ENCODE results near the gene PLD1.
"Not testable (repeated sequence)": the region's sequence is repeated elsewhere in the genome, so short reads cannot be mapped to it uniquely, and the experiment has no call there.

Gene PLD1

DNA sequence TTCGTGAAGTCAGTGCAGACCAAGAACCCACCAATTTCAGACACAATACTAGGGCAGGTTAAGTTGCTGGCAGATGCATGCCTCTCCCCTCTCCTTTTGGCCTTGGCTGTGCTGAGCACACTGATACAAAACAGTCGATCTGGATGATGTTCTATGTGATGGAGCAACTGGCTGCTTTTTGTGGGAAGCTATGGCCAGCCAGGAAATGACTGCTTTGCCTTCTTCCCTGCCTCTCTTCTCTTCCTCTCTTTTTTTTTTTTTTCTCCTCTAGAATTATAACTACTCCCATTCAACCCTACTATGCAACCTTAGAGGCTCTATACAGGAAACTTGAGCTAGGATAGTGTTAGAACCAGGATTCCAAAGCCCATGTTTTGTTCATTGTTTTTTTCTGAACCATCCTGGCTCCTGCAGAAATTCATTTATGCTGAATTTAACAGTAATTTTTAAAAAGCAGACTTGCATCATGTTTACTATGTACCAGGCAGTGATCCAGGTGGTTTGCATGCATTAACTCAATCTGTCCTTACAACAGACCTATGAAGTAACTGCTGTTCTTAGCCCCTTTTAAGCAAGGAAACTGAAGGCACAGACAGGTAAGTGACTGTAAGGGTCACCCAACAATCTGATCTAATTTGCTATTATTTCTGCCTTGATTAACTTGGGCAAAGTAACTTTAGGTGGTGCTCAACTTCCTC lies 62.9 kb downstream of the PLD1 start:
- no peak for DNase-seq (ENCODE audit: low read depth in 1 of 2, low spot score in 1 of 2)

DNA sequence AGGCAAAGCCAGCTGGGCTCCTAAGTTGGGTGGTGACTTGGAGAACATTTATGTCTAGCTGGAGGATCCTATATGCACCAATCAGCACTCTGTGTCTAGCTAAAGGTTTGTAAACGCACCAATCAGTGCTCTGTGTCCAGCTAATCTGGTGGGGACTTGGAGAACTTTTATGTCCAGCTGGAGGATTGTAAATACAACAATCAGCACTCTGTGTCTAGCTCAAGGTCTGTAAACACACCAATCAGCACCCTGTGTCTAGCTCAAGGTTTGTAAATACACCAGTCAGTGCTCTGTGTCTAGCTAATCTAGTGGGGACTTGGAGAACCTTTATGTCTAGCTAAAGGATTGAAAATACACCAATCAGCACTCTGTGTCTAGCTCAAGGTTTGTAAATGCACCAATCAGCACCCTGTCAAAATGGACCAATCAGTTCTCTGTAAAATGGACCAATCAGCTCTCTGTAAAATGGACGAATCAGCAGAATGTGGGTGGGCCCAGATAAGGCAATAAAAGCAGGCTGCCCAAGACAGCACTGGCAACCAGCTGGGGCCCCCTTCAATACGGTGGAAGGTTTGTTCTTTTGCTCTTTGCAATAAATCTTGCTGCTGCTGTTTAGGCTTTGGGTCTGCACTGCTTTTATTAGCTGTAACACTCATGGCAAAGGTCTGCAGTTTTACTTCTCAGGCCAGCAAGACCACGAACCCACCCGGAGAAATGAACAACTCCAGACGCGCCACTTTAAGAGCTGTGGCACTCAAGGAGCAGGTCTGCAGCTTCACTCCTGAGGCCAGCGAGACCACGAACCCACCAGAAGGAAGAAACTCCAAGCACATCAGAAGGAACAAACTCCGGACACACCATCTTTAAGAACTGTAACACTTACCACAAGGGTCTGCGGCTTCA lies 63.7 kb downstream of the PLD1 start:
- not testable (repeated sequence) for H3K27me3 ChIP-seq (ENCODE audit: insufficient read depth, poor library complexity, severe bottlenecking); H3K4me3 ChIP-seq (replicated peaks; ENCODE audit: insufficient read depth, low read length); H3K27ac ChIP-seq (replicated peaks); DNase-seq (ENCODE audit: low read depth in 1 of 2, low spot score in 1 of 2)

More for the DNA sequence above, 62.9 kb downstream of the PLD1 start:
- no peak overlapping the region for H3K27ac ChIP-seq (replicated peaks)
- H3K4me3 ChIP-seq (replicated peaks; ENCODE audit: insufficient read depth, low read length), result no peak overlapping the region
- H3K27me3 ChIP-seq (ENCODE audit: insufficient read depth, poor library complexity, severe bottlenecking), result no peaks in the 10 kb centered on the region
- TF ChIP-seq GABPA (IDR thresholded peaks at IDR 0.05; ENCODE audit: low read depth), result no peak

DNA sequence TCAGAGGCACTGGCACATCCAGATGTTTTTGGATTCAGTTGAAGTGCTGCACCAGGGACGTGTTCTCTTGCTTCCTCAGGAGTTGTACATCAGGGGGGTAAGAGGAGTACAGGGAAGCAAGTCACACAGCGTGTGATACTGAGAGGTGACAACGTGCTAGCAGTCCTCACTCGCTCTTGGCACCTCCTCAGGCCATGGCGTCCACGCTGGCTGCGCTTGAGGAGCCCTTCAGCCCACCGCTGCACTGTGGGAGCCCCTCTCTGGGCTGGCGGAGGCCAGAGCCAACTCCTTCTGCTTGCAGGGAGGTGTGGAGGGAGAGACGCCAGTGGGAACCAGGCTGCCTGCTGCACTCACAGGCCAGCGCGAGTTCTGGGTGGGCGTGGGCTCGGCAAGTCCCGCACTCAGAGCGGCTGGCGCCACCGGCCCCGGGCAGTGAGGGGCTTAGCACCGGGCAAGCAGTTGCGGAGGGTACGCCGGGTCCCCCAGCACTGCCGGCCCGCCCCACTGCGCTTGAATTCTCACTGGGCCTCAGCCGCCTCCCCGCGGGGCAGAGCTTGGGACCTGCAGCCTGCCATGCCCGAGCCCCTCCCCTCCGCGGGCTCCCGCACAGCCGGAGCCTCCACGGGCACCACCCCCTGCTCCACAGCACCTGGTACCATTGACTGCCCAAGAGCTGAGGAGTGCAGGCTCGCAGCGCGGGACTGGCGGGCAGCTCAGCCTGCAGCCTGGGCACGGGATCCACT lies 64.5 kb downstream of the PLD1 start:
- Histone ChIP-seq H3K27me3 (ENCODE audit: insufficient read depth, poor library complexity, severe bottlenecking) (no peaks in the 10 kb centered on the region), H3K27ac (replicated peaks) (no peak overlapping the region), H3K4me3 (replicated peaks; ENCODE audit: insufficient read depth, low read length) (no peak overlapping the region)
- no peak for DNase-seq (ENCODE audit: low read depth in 1 of 2, low spot score in 1 of 2)
- no peak for TF ChIP-seq SPI1 (IDR thresholded peaks at IDR 0.05; ENCODE audit: borderline replicate concordance, low read depth)

DNA sequence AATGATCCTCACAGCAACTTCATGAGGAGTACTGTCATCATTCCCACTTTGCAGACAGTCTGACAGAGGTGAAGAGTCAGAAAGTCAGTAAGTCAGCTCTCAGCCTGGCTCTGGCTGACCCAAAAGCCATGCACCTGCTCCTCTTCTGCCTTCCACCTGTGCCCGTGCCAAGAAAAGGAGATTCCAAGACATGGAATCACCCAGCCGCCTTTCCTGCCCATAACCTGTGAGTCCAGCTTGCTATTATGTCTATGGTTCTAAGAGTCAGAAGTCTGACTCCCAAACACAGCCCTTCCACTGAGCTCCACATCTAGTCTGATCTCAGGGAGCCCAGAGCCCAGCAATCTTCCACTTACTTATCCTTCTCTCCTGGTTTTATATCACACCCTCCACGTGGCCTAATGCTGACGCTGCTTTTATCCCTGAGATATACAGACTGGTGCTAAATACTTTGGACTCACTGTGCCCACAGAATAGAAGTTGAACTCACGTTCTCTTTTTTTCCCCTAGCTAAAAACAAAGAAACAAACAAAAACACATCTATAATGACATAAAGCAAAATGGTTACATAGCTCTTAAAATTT lies 66.0 kb downstream of the PLD1 start:
- H3K27me3 ChIP-seq (ENCODE audit: insufficient read depth, poor library complexity, severe bottlenecking), result no peaks in the 10 kb centered on the region
- no peak overlapping the region for H3K27ac ChIP-seq (replicated peaks)
- no peak overlapping the region for H3K4me3 ChIP-seq (replicated peaks; ENCODE audit: insufficient read depth, low read length)
- TF ChIP-seq, protein P1, sequence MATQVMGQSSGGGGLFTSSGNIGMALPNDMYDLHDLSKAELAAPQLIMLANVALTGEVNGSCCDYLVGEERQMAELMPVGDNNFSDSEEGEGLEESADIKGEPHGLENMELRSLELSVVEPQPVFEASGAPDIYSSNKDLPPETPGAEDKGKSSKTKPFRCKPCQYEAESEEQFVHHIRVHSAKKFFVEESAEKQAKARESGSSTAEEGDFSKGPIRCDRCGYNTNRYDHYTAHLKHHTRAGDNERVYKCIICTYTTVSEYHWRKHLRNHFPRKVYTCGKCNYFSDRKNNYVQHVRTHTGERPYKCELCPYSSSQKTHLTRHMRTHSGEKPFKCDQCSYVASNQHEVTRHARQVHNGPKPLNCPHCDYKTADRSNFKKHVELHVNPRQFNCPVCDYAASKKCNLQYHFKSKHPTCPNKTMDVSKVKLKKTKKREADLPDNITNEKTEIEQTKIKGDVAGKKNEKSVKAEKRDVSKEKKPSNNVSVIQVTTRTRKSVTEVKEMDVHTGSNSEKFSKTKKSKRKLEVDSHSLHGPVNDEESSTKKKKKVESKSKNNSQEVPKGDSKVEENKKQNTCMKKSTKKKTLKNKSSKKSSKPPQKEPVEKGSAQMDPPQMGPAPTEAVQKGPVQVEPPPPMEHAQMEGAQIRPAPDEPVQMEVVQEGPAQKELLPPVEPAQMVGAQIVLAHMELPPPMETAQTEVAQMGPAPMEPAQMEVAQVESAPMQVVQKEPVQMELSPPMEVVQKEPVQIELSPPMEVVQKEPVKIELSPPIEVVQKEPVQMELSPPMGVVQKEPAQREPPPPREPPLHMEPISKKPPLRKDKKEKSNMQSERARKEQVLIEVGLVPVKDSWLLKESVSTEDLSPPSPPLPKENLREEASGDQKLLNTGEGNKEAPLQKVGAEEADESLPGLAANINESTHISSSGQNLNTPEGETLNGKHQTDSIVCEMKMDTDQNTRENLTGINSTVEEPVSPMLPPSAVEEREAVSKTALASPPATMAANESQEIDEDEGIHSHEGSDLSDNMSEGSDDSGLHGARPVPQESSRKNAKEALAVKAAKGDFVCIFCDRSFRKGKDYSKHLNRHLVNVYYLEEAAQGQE (IDR thresholded peaks at IDR 0.05; ENCODE audit: insufficient replicate concordance, low read depth), result no peak
- TF ChIP-seq, protein P2, sequence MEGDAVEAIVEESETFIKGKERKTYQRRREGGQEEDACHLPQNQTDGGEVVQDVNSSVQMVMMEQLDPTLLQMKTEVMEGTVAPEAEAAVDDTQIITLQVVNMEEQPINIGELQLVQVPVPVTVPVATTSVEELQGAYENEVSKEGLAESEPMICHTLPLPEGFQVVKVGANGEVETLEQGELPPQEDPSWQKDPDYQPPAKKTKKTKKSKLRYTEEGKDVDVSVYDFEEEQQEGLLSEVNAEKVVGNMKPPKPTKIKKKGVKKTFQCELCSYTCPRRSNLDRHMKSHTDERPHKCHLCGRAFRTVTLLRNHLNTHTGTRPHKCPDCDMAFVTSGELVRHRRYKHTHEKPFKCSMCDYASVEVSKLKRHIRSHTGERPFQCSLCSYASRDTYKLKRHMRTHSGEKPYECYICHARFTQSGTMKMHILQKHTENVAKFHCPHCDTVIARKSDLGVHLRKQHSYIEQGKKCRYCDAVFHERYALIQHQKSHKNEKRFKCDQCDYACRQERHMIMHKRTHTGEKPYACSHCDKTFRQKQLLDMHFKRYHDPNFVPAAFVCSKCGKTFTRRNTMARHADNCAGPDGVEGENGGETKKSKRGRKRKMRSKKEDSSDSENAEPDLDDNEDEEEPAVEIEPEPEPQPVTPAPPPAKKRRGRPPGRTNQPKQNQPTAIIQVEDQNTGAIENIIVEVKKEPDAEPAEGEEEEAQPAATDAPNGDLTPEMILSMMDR (IDR thresholded peaks at IDR 0.05; ENCODE audit: insufficient read depth, low read length), result no peak
- no peak for TF ChIP-seq POLR2AphosphoS5 (IDR thresholded peaks at IDR 0.05; ENCODE audit: low read depth)
- no peak for DNase-seq (ENCODE audit: low read depth in 1 of 2, low spot score in 1 of 2)

DNA sequence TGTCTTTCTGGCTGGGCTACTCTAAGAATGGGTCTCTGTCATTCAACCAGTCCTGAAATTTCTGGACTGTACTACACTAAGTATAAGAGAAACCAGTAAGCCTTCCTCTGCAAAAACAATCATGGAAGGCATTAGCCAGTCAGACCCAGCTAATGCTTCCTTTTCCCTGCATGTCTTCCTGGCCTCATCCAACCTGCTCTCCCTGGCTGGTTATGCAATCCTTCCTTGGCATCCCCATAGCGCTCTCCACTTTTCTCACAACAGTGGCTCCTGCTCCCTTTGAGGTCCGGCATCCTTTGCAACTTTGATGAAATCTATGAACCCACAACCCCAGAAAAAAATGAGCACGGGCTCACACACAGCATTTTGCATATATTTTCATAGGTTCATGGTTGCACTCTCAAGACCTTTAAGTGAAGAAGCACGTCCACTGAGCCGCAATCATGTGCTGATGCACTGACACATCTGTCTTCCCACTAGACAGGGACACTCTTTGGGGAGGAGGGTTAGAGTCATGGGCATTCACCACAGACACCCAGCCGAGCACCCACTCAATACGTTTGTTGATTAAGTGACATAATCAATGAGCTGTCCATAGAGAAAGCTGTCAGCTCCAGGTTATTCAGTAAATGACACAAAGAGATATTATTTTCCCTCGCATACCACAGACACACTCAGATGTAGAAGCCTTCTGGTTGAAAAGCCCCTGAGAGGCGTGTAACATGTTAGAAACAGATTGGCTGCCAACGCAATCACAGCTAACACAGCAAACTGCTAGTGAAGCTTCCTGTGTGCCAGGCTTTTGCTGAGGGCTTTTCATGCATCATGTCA lies 66.7 kb downstream of the PLD1 start:
- TF ChIP-seq, protein P1 (IDR thresholded peaks at IDR 0.05; ENCODE audit: insufficient replicate concordance, low read depth), result no peak
- TF ChIP-seq, protein P2 (IDR thresholded peaks at IDR 0.05; ENCODE audit: insufficient read depth, low read length), result no peak
- TF ChIP-seq GABPA (IDR thresholded peaks at IDR 0.05; ENCODE audit: low read depth) (no peak), SPI1 (IDR thresholded peaks at IDR 0.05; ENCODE audit: borderline replicate concordance, low read depth) (no peak), POLR2AphosphoS5 (IDR thresholded peaks at IDR 0.05; ENCODE audit: low read depth) (no peak)
- H3K27me3 ChIP-seq (ENCODE audit: insufficient read depth, poor library complexity, severe bottlenecking), result no peaks in the 10 kb centered on the region
- H3K4me3 ChIP-seq (replicated peaks; ENCODE audit: insufficient read depth, low read length), result no peak overlapping the region
- no peak for DNase-seq (ENCODE audit: low read depth in 1 of 2, low spot score in 1 of 2)
- no peak overlapping the region for H3K27ac ChIP-seq (replicated peaks)

Data from HL-60 (cell line).